Middle frontal gyrus (tissue), 1 donor: Measurements from ENCODE around the gene TSSK6.
"Not testable (repeated sequence)": the region's sequence is repeated elsewhere in the genome, so short reads cannot be mapped to it uniquely, and the experiment has no call there.

Experiments used
- DNase-seq: peaks from one replicate; pipeline ENCODE4 v3.0.0-alpha.2; 2015; ENCODE audit warnings: low spot score; ENCODE audit errors: extremely low spot score

The TSSK6 gene

GRCh38 chr19:19488875-19489690 is 26.3 kb downstream of the TSSK6 start:
- DNase-seq: no peak

GRCh38 chr19:19487950-19488874 is 27.1 kb downstream of the TSSK6 start:
- no peak for DNase-seq

DNA sequence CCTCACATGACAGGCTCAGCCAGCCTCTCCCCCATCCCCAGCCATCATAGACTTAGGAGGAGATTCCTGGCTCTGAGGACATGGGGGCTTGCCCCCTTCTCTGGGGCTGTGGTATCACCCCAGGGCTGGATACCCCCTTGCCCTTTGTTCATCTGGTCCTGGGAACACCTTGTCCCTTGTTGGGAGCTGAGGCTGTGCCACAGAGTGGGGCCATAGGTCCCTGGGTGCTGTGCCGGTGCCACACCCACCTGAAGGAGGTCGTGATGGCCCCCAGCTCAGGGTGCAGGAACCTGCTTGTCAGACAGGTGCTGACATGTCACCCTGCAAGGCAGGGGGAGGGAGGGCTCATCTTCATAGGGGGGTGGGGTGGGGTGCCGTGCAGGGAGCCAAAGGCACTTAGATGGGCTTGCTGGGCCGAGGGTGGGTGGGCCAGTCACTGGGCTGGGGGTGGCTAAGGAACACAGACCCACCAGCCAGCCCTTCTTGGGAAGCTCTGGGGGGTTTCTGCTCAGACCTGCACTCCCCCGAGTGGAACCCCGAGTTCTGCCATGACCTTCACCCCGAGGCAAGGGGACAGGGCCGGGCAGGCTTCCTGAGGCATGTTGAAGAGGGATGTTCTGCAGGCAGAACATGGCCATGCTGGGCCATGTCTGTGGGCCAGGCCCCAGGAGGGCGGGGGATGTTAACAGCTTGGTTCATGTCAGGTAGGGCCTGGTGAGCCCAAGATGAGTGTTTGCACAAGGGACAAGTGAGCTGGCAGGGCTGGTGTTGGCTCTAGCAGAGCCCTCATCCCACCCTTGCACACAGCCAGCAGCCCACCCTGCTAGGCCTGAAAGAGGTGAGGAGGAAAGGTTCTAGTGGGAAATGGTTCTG is 28.0 kb downstream of the TSSK6 start:
- no peak for DNase-seq

- no peak for DNase-seq
Measured at GRCh38 chr19:19486343-19487076, 28.8 kb downstream of the TSSK6 start.

DNA sequence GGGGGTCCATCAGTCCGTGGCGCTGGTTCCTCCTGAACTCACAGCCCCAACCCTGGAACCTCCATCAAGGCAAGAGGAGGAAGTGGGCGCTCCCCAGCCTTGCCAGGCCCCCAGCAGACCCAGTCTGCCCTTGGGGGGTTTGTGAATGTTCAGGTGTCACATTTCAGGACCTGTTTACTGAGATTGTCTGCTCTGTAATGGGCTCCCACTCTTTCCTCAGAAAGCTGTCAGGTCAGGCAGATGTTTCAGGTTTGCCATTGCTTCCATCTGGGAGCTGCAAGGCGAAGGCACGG is 29.4 kb downstream of the TSSK6 start:
- no peak for DNase-seq

- no peak for DNase-seq
Measured at GRCh38 chr19:19485161-19485997, 30.0 kb downstream of the TSSK6 start.

DNA sequence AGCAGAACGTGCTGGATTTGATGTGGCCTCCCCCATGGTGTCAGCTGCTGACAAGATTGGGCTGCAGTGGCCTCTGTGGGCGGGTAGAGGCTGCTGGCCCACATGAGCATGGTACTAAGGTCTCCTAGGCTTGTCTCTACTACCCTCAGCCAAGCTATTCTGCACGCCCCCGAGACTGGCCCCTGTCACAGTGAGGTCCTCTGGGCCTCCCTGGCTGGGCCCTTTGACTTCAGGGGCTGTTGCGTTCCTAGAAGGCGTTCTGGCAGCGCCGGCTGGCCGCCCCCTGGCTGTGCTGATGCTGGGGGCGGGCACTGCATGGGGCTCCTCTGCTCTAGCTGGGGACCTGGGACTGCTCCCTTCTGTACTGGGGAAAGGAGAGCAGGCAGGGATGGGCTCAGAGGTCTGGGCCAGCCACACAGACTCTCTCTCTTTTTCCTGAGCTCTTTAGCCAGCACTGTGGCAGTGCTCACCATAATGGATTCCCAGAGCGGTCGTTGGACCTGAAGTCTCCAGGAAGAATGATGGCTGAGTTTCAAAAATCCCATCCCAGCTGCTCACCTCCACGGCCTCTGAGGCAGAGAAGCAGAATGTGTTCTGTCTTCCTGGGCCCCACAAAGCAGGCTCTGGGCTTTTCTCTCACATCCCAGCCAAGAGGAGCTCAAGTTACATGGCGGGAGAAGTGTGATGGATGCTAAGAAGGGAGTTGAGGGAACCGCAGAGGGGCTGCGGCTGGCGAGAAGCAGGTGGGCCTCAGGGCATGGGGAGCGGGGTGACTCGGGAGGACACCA is 32.3 kb downstream of the TSSK6 start:
- no peak for DNase-seq

- DNase-seq: no peak
Measured at GRCh38 chr19:19480688-19481087, 34.7 kb downstream of the TSSK6 start.

GRCh38 chr19:19477705-19478383 is 37.5 kb downstream of the TSSK6 start:
- DNase-seq: no peak

DNA sequence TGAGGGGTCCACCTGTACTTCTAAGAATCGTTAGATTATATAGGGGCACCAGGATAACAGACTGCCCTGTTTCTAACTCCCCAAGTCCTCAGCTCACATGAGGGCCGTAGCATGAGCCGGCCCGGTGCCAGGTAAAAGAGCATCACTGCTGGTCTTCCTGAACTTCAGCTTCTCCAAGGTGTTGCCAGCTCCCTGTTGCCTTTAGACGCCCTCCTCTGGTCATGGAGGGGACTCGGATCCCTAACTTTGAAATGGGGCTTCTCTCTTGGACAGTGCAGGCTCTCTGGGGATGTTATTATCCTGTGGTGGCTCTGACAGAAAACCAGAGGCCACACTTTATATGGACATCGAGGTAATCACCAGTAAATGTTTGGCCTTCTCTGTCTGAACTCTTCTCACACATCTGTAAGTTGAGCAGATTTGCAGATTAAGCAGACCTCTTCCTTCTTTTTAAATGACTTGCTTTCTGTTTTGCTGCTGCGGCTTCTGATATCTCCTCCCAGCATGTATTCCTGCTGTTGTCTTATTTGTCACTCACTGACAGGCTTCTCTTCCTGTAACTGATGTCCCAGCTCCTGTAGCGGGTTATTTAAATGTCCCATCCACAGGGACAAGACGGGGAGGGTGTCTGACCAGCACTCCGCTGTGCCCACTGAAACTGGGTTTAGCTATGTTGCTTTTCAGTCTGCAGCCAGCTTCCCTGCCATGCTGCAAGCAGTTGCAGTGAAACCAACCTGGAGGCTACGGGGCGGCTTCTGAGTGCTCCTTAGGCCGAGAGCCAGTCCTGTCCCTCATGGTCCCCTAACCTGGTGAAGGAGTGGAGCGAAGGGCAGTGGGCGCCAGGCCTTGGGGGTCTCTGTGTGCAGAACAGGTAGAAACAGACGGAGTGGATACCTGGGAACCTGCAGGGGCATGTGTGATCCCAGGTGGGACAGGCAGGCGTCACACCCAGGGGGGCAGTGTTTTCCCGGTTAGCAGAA is 39.2 kb downstream of the TSSK6 start:
- DNase-seq: no peak

- no peak for DNase-seq
Measured at GRCh38 chr19:19475015-19475765, 40.2 kb downstream of the TSSK6 start.

- DNase-seq: not testable (repeated sequence)
Measured at GRCh38 chr19:19472106-19472505, 43.2 kb downstream of the TSSK6 start.

- no peak for DNase-seq
Measured at GRCh38 chr19:19471682-19472081, 43.7 kb downstream of the TSSK6 start.

DNA sequence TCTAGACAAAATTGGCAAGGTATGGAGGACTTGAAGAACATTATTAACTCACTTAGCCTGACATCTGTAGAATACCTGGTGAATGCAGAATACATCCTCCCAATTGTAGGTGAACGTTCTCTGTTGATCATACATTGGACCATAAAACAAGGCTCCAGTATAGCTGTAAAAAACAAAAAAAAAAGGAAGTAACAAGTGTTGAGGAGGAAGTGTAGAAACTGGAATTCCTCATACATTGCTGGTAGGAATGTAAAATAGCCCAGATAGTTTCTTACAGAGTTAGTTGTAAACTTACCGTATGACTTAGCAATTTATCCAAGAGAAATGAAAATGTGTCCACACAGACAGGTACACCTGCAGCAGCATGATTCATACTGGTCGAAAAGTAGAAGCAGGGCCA is 44.8 kb downstream of the TSSK6 start:
- no peak for DNase-seq

GRCh38 chr19:19468424-19469050 is 46.8 kb downstream of the TSSK6 start:
- no peak for DNase-seq

DNA sequence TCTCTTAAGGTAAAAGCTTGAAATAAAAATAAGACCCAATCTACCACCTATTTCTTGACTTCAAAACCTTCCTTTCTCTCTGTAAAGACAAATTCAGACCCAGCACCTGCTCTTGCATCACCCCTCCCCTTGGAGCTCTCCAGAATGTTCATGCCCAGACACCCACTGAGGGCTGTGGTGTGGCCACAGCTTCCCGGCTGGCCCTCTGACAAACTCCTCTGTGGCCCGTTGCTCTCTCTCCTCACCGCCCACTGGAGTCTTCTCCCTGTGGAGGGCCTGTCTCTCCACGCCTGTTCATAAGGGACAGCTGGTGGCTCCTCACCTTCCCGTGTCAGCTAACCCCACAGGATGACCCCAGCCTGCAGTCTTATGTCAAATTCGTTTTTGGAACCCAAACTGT is 49.1 kb downstream of the TSSK6 start:
- DNase-seq: no peak
